Neuronal stem cell (in vitro differentiated cells): Measurements from ENCODE around the gene KIF25.

Source experiments
- DNase-seq: peaks from one replicate; pipeline ENCODE4 v3.0.0-alpha.2; 2013; ENCODE audit warnings: low spot score
- H2AFZ ChIP-seq: one replicate; pipeline ENCODE4 v1.6.1; 2013; ENCODE audit warnings: mild to moderate bottlenecking, low read length, inconsistent platforms
- H2AK5ac ChIP-seq: 2 replicates; pipeline ENCODE4 v1.6.1; 2013; ENCODE audit warnings: low read depth, mild to moderate bottlenecking, inconsistent platforms, low read length, moderate library complexity, mixed read lengths
- H2BK120ac ChIP-seq: 2 replicates; pipeline ENCODE4 v1.6.1; 2013; ENCODE audit warnings: low read depth, mild to moderate bottlenecking, inconsistent platforms, low read length, moderate library complexity, mixed read lengths
- H2BK12ac ChIP-seq: one replicate; pipeline ENCODE4 v1.6.1; 2013; ENCODE audit warnings: low read length, inconsistent platforms
- H2BK15ac ChIP-seq: 2 replicates; pipeline ENCODE4 v1.6.1; 2013; ENCODE audit warnings: mild to moderate bottlenecking, low read length, inconsistent platforms, mixed read lengths
- H2BK5ac ChIP-seq: one replicate; pipeline ENCODE4 v1.6.1; 2013; ENCODE audit warnings: inconsistent platforms, mild to moderate bottlenecking, low read length, moderate library complexity
- H3K14ac ChIP-seq: one replicate; pipeline ENCODE4 v1.6.1; 2013; ENCODE audit warnings: low read length, inconsistent platforms
- H3K18ac ChIP-seq: 2 replicates; pipeline ENCODE4 v1.6.1; 2013; ENCODE audit warnings: low read length, inconsistent platforms
- H3K23ac ChIP-seq: 2 replicates; pipeline ENCODE4 v1.6.1; 2013; ENCODE audit warnings: low read depth, mild to moderate bottlenecking, mixed read lengths, low read length, inconsistent platforms; ENCODE audit not compliant: poor library complexity
- H3K27ac ChIP-seq: replicated peaks from 3 replicates; pipeline ENCODE4 v1.5.1; 2013; ENCODE audit warnings: low read length, inconsistent platforms
- H3K27me3 ChIP-seq, 3 experiments: 2 replicates each; pipeline ENCODE4 v1.6.1; 2013; ENCODE audit warnings: low read length in 3 of 3, mild to moderate bottlenecking in 2 of 3, inconsistent platforms in 1 of 3, low read depth in 1 of 3, mixed read lengths in 1 of 3, moderate library complexity in 1 of 3; ENCODE audit not compliant: control insufficient read depth in 3 of 3, insufficient read depth in 3 of 3
- H3K36me3 ChIP-seq, 2 donors: replicated peaks in 1 of 2; 2 replicates each; pipeline ENCODE4 v1.6.1; 2013; ENCODE audit warnings: low read length in 2 of 2; ENCODE audit not compliant: control insufficient read depth in 2 of 2, insufficient read depth in 2 of 2
- H3K4ac ChIP-seq: 2 replicates; pipeline ENCODE4 v1.6.1; 2013; ENCODE audit warnings: inconsistent platforms, mild to moderate bottlenecking, low read length, moderate library complexity
- H3K4me1 ChIP-seq, 2 donors: 1 replicate in 1 of 2; 2 replicates in 1 of 2; pipeline ENCODE4 v1.6.1; 2013; ENCODE audit warnings: low read length in 2 of 2, low read depth in 1 of 2; ENCODE audit not compliant: control insufficient read depth in 2 of 2, insufficient read depth in 1 of 2
- H3K4me2 ChIP-seq: one replicate; pipeline ENCODE4 v1.6.1; 2013; ENCODE audit warnings: mild to moderate bottlenecking, low read length, inconsistent platforms; ENCODE audit not compliant: insufficient read depth, poor library complexity, severe bottlenecking
- H3K4me3 ChIP-seq, 2 donors: 2 replicates each; pipeline ENCODE4 v1.5.1; 2013; ENCODE audit warnings: low read length in 2 of 2, mild to moderate bottlenecking in 2 of 2, inconsistent platforms in 1 of 2, moderate library complexity in 1 of 2
- H3K79me1 ChIP-seq: one replicate; pipeline ENCODE4 v1.6.1; 2013; ENCODE audit warnings: low read depth, mild to moderate bottlenecking, inconsistent platforms, low read length, moderate library complexity
- H3K9ac ChIP-seq: one replicate; pipeline ENCODE4 v1.6.1; 2013; ENCODE audit warnings: mild to moderate bottlenecking, low read depth, low read length, inconsistent platforms; ENCODE audit not compliant: poor library complexity
- H3K9me3 ChIP-seq, 2 donors: replicated peaks in 1 of 2; 2 replicates each; pipeline versions ENCODE3 to v1.6.1; 2013; ENCODE audit warnings: low read length in 2 of 2, mild to moderate bottlenecking in 2 of 2, inconsistent platforms in 1 of 2, low read depth in 1 of 2, mixed read lengths in 1 of 2, moderate library complexity in 1 of 2; ENCODE audit not compliant: control insufficient read depth in 2 of 2, insufficient read depth in 1 of 2
- H4K8ac ChIP-seq: one replicate; pipeline ENCODE4 v1.6.1; 2013; ENCODE audit warnings: low read depth, mild to moderate bottlenecking, inconsistent platforms, low read length, moderate library complexity
- H4K91ac ChIP-seq: one replicate; pipeline ENCODE4 v1.6.1; 2013; ENCODE audit warnings: low read length, low read depth, mild to moderate bottlenecking, inconsistent platforms; ENCODE audit not compliant: poor library complexity
- WGBS, 2 donors: extraction: QIAGEN DNeasy Blood & Tissue Kit; methylation state at CpG; one replicate each; pipeline ENCODE4 v1.1.7; 2013; ENCODE audit warnings: missing lambda C conversion rate in 2 of 2, mixed read lengths in 1 of 2; ENCODE audit not compliant: insufficient read length in 2 of 2, insufficient replicate concordance in 1 of 2; ENCODE audit errors: extremely low coverage in 2 of 2; 5-methylcytosine and 5-hydroxymethylcytosine counted together

KIF25 gene

GRCh38 chr6:168011291-168011690 lies 13.8 kb downstream of the KIF25 start:
- no peak overlapping the region for H3K18ac ChIP-seq
- no peak overlapping the region for H3K14ac ChIP-seq
- WGBS, 2 donors = no CpG with 5 or more reads among the region's 1 CpG
- H4K91ac ChIP-seq = no peak overlapping the region
- H3K23ac ChIP-seq = no peak overlapping the region
- no peak overlapping the region for H3K9ac ChIP-seq
- H3K79me1 ChIP-seq = no peaks in the 10 kb centered on the region
- no peaks in the 10 kb centered on the region for H3K27me3 ChIP-seq
- no peaks in the 10 kb centered on the region for H3K4me1 ChIP-seq
- no peak overlapping the region for H2BK15ac ChIP-seq
- peaks cover 0 to 13% of the 10 kb centered on the region in 2 donors for H3K9me3 ChIP-seq
- no peak for DNase-seq
- no peak overlapping the region for H2BK12ac ChIP-seq
- no peak overlapping the region for H2BK5ac ChIP-seq
- H2BK120ac ChIP-seq = no peak overlapping the region
- H2AK5ac ChIP-seq = no peak overlapping the region
- no peak overlapping the region for H3K4me2 ChIP-seq
- H3K4me3 ChIP-seq = no peak overlapping the region
- no peaks in the 10 kb centered on the region for H3K36me3 ChIP-seq
- H3K27ac ChIP-seq = no peak overlapping the region
- H4K8ac ChIP-seq = no peak overlapping the region
- no peak overlapping the region for H2AFZ ChIP-seq
- no peak overlapping the region for H3K4ac ChIP-seq

GRCh38 chr6:168012431-168013249 lies 15.2 kb downstream of the KIF25 start:
- no peak overlapping the region for H4K91ac ChIP-seq
- H3K9me3 ChIP-seq = peaks cover 0 to 13% of the 10 kb centered on the region in 2 donors
- H3K4me3 ChIP-seq = no peak overlapping the region
- no peaks in the 10 kb centered on the region for H3K79me1 ChIP-seq
- no peak overlapping the region for H2BK15ac ChIP-seq
- H3K23ac ChIP-seq = peak overlapping the region; percentile 7
- H3K27ac ChIP-seq = no peak overlapping the region
- no peak overlapping the region for H3K4me2 ChIP-seq
- H4K8ac ChIP-seq = no peak overlapping the region
- H3K18ac ChIP-seq = peak overlapping the region; percentile 53
- H3K36me3 ChIP-seq = no peaks in the 10 kb centered on the region
- H3K4me1 ChIP-seq = peaks cover 0 to 2% of the 10 kb centered on the region in 2 donors
- DNase-seq = no peak
- H2AK5ac ChIP-seq = no peak overlapping the region
- peak overlapping the region; percentile 31 for H3K9ac ChIP-seq
- no peak overlapping the region for H2BK5ac ChIP-seq
- H2BK120ac ChIP-seq = no peak overlapping the region
- no peak overlapping the region for H3K4ac ChIP-seq
- H3K27me3 ChIP-seq = no peaks in the 10 kb centered on the region
- WGBS, 2 donors = no CpG with 5 or more reads among the region's 13 CpGs
- H2AFZ ChIP-seq = no peak overlapping the region
- no peak overlapping the region for H2BK12ac ChIP-seq
- H3K14ac ChIP-seq = no peak overlapping the region

- no CpG with 5 or more reads among the region's 7 CpGs for WGBS, 2 donors
- Histone ChIP-seq H3K36me3 (no peaks in the 10 kb centered on the region), H2BK12ac (no peak overlapping the region), H2BK120ac (no peak overlapping the region), H3K14ac (no peak overlapping the region), H3K27me3 (no peaks in the 10 kb centered on the region), H2AK5ac (no peak overlapping the region), H3K18ac (peak overlapping the region; percentile 53), H3K79me1 (no peaks in the 10 kb centered on the region), H4K8ac (no peak overlapping the region), H3K9me3 (peaks cover 0 to 14% of the 10 kb centered on the region in 2 donors), H2AFZ (no peak overlapping the region), H2BK5ac (no peak overlapping the region), H3K4me1 (peaks cover 0 to 2% of the 10 kb centered on the region in 2 donors), H3K4me2 (no peak overlapping the region), H3K9ac (no peak overlapping the region), H4K91ac (no peak overlapping the region), H3K23ac (peak overlapping the region; percentile 7), H3K4ac (no peak overlapping the region), H3K4me3 (peak overlapping the region in 1 of 2 donors; percentile 4), H3K27ac (no peak overlapping the region), H2BK15ac (no peak overlapping the region)
- no peak for DNase-seq
Measured at GRCh38 chr6:168013250-168013915, 15.9 kb downstream of the KIF25 start.

- no peak overlapping the region for H3K14ac ChIP-seq
- H3K4me2 ChIP-seq = no peak overlapping the region
- H2BK120ac ChIP-seq = no peak overlapping the region
- H2BK12ac ChIP-seq = no peak overlapping the region
- H4K8ac ChIP-seq = no peak overlapping the region
- H3K4ac ChIP-seq = no peak overlapping the region
- H2BK5ac ChIP-seq = no peak overlapping the region
- WGBS, 2 donors = no CpG with 5 or more reads among the region's 6 CpGs
- DNase-seq = no peak
- H3K79me1 ChIP-seq = no peaks in the 10 kb centered on the region
- H3K27ac ChIP-seq = no peak overlapping the region
- no peaks in the 10 kb centered on the region for H3K27me3 ChIP-seq
- H3K18ac ChIP-seq = no peak overlapping the region
- H3K36me3 ChIP-seq = no peaks in the 10 kb centered on the region
- H3K4me1 ChIP-seq = peaks cover 0 to 2% of the 10 kb centered on the region in 2 donors
- no peak overlapping the region for H3K9ac ChIP-seq
- no peak overlapping the region for H3K23ac ChIP-seq
- no peak overlapping the region for H3K4me3 ChIP-seq
- no peak overlapping the region for H4K91ac ChIP-seq
- H2AFZ ChIP-seq = no peak overlapping the region
- peaks cover 0 to 14% of the 10 kb centered on the region in 2 donors for H3K9me3 ChIP-seq
- H2BK15ac ChIP-seq = no peak overlapping the region
- no peak overlapping the region for H2AK5ac ChIP-seq
Measured at GRCh38 chr6:168014428-168014827, 17.0 kb downstream of the KIF25 start.
